DOHH2 (cell line): ENCODE measurements around the gene SATB1.

ENCODE experiments used
- EZH2phosphoT487 ChIP-seq: fragments of 200-600 bp; sonication (generic); IDR thresholded peaks from 2 replicates; pipeline ENCODE4 v1.6.1; 2017; ENCODE audit warnings: borderline replicate concordance, mild to moderate bottlenecking, antibody characterized with exemption, low read length, moderate library complexity, mixed read lengths
- TF ChIP-seq, protein P1 (sequence below): fragments of 200-600 bp; sonication (generic); IDR thresholded peaks from one replicate; pipeline ENCODE4 v1.5.1; 2014; ENCODE audit warnings: antibody characterized with exemption, mild to moderate bottlenecking, low read depth, low read length; ENCODE audit not compliant: poor library complexity, severe bottlenecking

GRCh38 chr3:18307529-18307928, 117.6 kb downstream of the SATB1 start:
- TF ChIP-seq, protein P1, sequence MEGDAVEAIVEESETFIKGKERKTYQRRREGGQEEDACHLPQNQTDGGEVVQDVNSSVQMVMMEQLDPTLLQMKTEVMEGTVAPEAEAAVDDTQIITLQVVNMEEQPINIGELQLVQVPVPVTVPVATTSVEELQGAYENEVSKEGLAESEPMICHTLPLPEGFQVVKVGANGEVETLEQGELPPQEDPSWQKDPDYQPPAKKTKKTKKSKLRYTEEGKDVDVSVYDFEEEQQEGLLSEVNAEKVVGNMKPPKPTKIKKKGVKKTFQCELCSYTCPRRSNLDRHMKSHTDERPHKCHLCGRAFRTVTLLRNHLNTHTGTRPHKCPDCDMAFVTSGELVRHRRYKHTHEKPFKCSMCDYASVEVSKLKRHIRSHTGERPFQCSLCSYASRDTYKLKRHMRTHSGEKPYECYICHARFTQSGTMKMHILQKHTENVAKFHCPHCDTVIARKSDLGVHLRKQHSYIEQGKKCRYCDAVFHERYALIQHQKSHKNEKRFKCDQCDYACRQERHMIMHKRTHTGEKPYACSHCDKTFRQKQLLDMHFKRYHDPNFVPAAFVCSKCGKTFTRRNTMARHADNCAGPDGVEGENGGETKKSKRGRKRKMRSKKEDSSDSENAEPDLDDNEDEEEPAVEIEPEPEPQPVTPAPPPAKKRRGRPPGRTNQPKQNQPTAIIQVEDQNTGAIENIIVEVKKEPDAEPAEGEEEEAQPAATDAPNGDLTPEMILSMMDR: no peak
- TF ChIP-seq EZH2phosphoT487: no peak
